ENCODE data around the gene PPP1R14D. TPM values are rescaled to one million over a fixed set of nuclear protein-coding genes. Genes with fewer than 3 reads are reported as not detected.
A peak's percentile ranks its signal among the peaks of the same experiment; 100 is the strongest.

Gene PPP1R14D
- total RNA-seq, 1 donor from 2014 or later = not detected

DNA sequence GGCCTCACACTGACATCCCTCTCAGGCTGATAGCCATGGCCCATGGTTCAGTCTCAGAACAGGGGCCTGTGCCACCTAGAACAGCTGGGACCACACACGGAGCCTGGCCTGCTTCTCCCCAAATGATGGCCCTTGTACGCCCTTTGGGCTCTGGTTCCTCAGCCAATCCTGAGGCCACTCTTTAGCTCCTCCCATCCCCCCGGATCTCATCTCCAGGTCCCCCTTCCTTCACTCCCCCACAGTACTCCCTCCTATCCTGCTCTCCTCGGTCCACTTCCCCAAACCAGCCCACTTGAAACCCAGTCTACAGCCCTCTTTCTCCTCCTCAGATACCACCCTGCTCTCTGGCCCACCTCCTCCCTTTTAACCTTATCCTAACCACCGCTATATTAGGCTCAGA is 39.4 kb downstream of the PPP1R14D start:
- TF ChIP-seq, protein P1, sequence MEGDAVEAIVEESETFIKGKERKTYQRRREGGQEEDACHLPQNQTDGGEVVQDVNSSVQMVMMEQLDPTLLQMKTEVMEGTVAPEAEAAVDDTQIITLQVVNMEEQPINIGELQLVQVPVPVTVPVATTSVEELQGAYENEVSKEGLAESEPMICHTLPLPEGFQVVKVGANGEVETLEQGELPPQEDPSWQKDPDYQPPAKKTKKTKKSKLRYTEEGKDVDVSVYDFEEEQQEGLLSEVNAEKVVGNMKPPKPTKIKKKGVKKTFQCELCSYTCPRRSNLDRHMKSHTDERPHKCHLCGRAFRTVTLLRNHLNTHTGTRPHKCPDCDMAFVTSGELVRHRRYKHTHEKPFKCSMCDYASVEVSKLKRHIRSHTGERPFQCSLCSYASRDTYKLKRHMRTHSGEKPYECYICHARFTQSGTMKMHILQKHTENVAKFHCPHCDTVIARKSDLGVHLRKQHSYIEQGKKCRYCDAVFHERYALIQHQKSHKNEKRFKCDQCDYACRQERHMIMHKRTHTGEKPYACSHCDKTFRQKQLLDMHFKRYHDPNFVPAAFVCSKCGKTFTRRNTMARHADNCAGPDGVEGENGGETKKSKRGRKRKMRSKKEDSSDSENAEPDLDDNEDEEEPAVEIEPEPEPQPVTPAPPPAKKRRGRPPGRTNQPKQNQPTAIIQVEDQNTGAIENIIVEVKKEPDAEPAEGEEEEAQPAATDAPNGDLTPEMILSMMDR (IDR thresholded peaks at IDR 0.05; ENCODE audit: unreplicated experiment) = no peak
- DNase-seq (ENCODE audit: low spot score) = no peak
- H3K4me1 Mint-ChIP-seq (ENCODE audit: unreplicated experiment) = peaks cover 9% of the 10 kb centered on the region
- H3K4me3 Mint-ChIP-seq (ENCODE audit: unreplicated experiment) = peak overlapping the region; percentile 13
- H3K27ac Mint-ChIP-seq (ENCODE audit: unreplicated experiment) = no peak overlapping the region
- H3K9me3 Mint-ChIP-seq (ENCODE audit: unreplicated experiment) = no peaks in the 10 kb centered on the region
- H3K27me3 Mint-ChIP-seq (ENCODE audit: unreplicated experiment) = peaks cover 1% of the 10 kb centered on the region
- H3K36me3 Mint-ChIP-seq (ENCODE audit: low read depth, unreplicated experiment) = peaks cover 10% of the 10 kb centered on the region

DNA sequence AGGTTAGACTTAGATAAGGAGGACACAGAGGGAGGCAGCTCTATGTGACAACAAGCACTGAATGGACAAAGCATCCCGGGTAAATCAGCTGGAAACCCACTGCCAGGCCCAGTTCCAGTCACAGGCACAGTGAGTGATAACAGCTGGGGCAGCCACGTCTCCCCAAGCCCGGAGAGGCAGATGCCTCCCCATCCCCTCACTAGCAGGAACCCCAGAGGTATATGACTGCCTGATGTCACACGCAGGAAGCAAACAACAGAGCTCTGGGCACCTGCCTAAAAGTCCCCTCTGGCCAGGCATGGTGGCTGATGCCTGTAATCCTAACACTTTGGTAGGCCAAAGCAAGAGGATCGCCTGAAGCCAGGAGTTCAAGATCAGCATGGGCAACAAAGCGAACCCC is 40.5 kb downstream of the PPP1R14D start:
- peaks cover 9% of the 10 kb centered on the region for H3K4me1 Mint-ChIP-seq (ENCODE audit: unreplicated experiment)
- H3K27ac Mint-ChIP-seq (ENCODE audit: unreplicated experiment) = no peak overlapping the region

DNA sequence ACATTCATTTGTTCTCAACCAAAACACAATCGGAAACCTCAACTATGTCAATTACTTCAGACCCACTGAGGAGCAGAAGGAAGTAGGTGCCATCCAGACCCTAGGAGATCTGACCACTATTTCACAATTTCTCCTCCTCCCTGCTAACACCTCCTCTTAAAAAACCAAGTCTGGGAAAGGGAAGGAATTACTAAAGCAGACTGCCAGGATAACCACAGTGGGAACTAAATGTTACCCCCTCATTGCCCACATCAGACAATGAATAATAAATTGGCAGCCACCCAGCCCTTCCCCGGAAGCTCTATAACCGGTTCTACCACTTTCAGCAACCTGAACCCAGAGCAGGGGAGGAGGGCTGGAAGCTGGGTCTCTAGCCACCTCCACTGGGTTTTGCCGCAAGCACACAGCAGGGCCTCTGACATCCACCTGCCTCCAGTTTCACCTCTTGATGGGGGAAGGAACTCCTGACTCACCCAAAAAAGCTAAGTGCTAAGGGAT is 41.1 kb downstream of the PPP1R14D start:
- no peak overlapping the region for H3K27ac Mint-ChIP-seq (ENCODE audit: unreplicated experiment)
- H3K4me1 Mint-ChIP-seq (ENCODE audit: unreplicated experiment) = peaks cover 9% of the 10 kb centered on the region
- peaks cover 7% of the 10 kb centered on the region for H3K36me3 Mint-ChIP-seq (ENCODE audit: low read depth, unreplicated experiment)
- no peak overlapping the region for H3K4me3 Mint-ChIP-seq (ENCODE audit: unreplicated experiment)
- DNase-seq (ENCODE audit: low spot score) = no peak
- peaks cover 1% of the 10 kb centered on the region for H3K27me3 Mint-ChIP-seq (ENCODE audit: unreplicated experiment)
- TF ChIP-seq, protein P1 (IDR thresholded peaks at IDR 0.05; ENCODE audit: unreplicated experiment) = no peak
- no peaks in the 10 kb centered on the region for H3K9me3 Mint-ChIP-seq (ENCODE audit: unreplicated experiment)

More for the DNA sequence above, 40.5 kb downstream of the PPP1R14D start:
- Mint-ChIP-seq H3K36me3 (ENCODE audit: low read depth, unreplicated experiment) (peaks cover 7% of the 10 kb centered on the region), H3K27me3 (ENCODE audit: unreplicated experiment) (peaks cover 1% of the 10 kb centered on the region), H3K9me3 (ENCODE audit: unreplicated experiment) (no peaks in the 10 kb centered on the region), H3K4me3 (ENCODE audit: unreplicated experiment) (no peak overlapping the region)
- DNase-seq (ENCODE audit: low spot score) = no peak
- TF ChIP-seq, protein P1 (IDR thresholded peaks at IDR 0.05; ENCODE audit: unreplicated experiment) = no peak

DNA sequence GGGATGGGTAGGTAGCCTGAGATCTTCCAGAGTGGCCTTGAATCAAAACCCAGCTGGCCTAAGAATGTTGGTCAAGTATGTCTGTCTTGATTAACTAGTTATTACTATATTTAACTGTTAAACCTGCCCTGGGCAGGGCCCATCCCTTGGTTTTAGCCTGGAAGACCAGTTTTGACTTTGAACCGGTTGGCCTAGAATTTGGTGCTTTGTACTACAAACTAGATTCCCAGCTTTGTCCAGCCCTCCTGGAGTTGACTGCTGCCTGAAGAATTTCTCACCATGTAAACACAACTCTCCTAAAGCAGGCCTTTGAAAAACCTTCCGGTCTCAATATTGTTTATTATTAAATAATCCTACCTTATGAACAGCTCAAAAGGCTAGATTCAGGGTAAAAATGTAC is 42.7 kb downstream of the PPP1R14D start:
- TF ChIP-seq, protein P1 (IDR thresholded peaks at IDR 0.05; ENCODE audit: unreplicated experiment) = no peak
- peaks cover 9% of the 10 kb centered on the region for H3K4me1 Mint-ChIP-seq (ENCODE audit: unreplicated experiment)
- DNase-seq (ENCODE audit: low spot score) = no peak
- H3K27ac Mint-ChIP-seq (ENCODE audit: unreplicated experiment) = no peak overlapping the region
- no peaks in the 10 kb centered on the region for H3K36me3 Mint-ChIP-seq (ENCODE audit: low read depth, unreplicated experiment)
- H3K27me3 Mint-ChIP-seq (ENCODE audit: unreplicated experiment) = peaks cover 1% of the 10 kb centered on the region
- H3K4me3 Mint-ChIP-seq (ENCODE audit: unreplicated experiment) = no peak overlapping the region
- H3K9me3 Mint-ChIP-seq (ENCODE audit: unreplicated experiment) = no peaks in the 10 kb centered on the region

DNA sequence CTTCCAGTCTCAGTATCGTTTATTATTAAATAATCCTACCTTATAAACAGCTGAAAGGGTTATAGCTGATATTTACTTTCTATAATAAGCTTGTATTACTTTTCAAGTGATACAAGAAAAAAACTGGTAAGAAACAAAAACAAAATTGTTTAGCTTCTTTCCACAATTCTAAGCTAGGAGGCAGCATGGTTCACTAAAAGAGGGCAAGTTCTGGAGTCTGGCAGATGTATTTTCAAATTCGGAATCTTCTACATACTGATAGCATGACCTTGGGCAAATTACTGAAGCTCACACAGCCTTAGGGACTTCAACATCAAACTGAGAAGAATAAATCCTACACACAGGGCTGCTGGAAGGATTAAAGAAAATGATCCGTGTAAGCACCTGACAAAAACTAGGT is 43.3 kb downstream of the PPP1R14D start:
- H3K36me3 Mint-ChIP-seq (ENCODE audit: low read depth, unreplicated experiment) = peaks cover 3% of the 10 kb centered on the region

More for the DNA sequence above, 43.3 kb downstream of the PPP1R14D start:
- Mint-ChIP-seq H3K4me1 (ENCODE audit: unreplicated experiment) (peaks cover 9% of the 10 kb centered on the region), H3K27me3 (ENCODE audit: unreplicated experiment) (peaks cover 1% of the 10 kb centered on the region), H3K9me3 (ENCODE audit: unreplicated experiment) (no peaks in the 10 kb centered on the region), H3K27ac (ENCODE audit: unreplicated experiment) (no peak overlapping the region), H3K4me3 (ENCODE audit: unreplicated experiment) (no peak overlapping the region)
- TF ChIP-seq, protein P1 (IDR thresholded peaks at IDR 0.05; ENCODE audit: unreplicated experiment) = no peak
- DNase-seq (ENCODE audit: low spot score) = no peak
